Retinal pigment epithelial cell (primary cell): Measurements from ENCODE around the gene TIGD7.

ENCODE experiments used
- DNase-seq: peaks from one replicate; pipeline ENCODE4 v3.0.0-alpha.2; 2010; ENCODE audit warnings: low read depth
- H3K4me3 ChIP-seq: 2 replicates; pipeline ENCODE4 v1.5.1; 2011; ENCODE audit warnings: mild to moderate bottlenecking, low read length, control low read depth, moderate library complexity
- CTCF ChIP-seq: conservative IDR thresholded peaks from 2 replicates; pipeline ENCODE4 v1.5.1; 2011; ENCODE audit warnings: low read depth, low read length, control low read depth, inconsistent platforms

TIGD7 gene

GRCh38 chr16:3256146-3256865, 48.9 kb downstream of the TIGD7 start, which contains the start of gene MEFV:
Gene MEFV (minus strand): TSS chr16:3256633. CDS start chr16:3256587, 46 bp downstream.
- no peak within 1 kb of the TSS for H3K4me3 ChIP-seq
- TF ChIP-seq CTCF, result no peak
- DNase-seq, result no peak

- no peak for DNase-seq
- no peak for TF ChIP-seq CTCF
- no peak overlapping the region for H3K4me3 ChIP-seq
Measured at GRCh38 chr16:3254309-3254708, 50.9 kb downstream of the TIGD7 start.

GRCh38 chr16:3252967-3253366, 52.3 kb downstream of the TIGD7 start:
- no peak for DNase-seq
- no peak overlapping the region for H3K4me3 ChIP-seq
- no peak for TF ChIP-seq CTCF

- H3K4me3 ChIP-seq, result no peak overlapping the region
Measured at GRCh38 chr16:3249451-3249850, 55.8 kb downstream of the TIGD7 start.

GRCh38 chr16:3249020-3249419, 56.2 kb downstream of the TIGD7 start:
- DNase-seq, result no peak
- H3K4me3 ChIP-seq, result no peak overlapping the region
- TF ChIP-seq CTCF, result no peak

More at GRCh38 chr16:3249451-3249850, 55.8 kb downstream of the TIGD7 start:
- TF ChIP-seq CTCF, result no peak
- no peak for DNase-seq
